OCI-LY3 (cell line): ENCODE results near the gene NAPA.

Experiments used
- H2AFZ ChIP-seq: fragments of 200-600, 300-600 bp; shearing (Covaris generic); 2 replicates; pipeline ENCODE4 v1.6.0; 2014; ENCODE audit warnings: antibody characterized with exemption, low read depth, low read length
- H3K27ac ChIP-seq: fragments of 200-600, 300-600 bp; sonication (generic); 2 replicates; pipeline ENCODE4 v1.5.1; 2014; ENCODE audit warnings: mild to moderate bottlenecking, low read length, moderate library complexity, mixed read lengths
- H3K27me3 ChIP-seq: fragments of 200-600, 300-600 bp; sonication (generic); 2 replicates; pipeline ENCODE4 v1.6.1; 2014; ENCODE audit warnings: low read depth, low read length, mixed read lengths
- H3K36me3 ChIP-seq: fragments of 200-600, 300-600 bp; sonication (generic); replicated peaks from 2 replicates; pipeline ENCODE3; 2014; ENCODE audit warnings: low read depth, low read length, mixed read lengths
- H3K4me1 ChIP-seq: fragments of 300-600, 200-600 bp; sonication (generic); 2 replicates; pipeline ENCODE4 v1.6.1; 2014; ENCODE audit warnings: low read length, mixed read lengths
- H3K4me2 ChIP-seq: fragments of 200-600, 300-600 bp; sonication (generic); 2 replicates; pipeline ENCODE4 v1.6.1; 2014; ENCODE audit warnings: low read length, mixed read lengths
- H3K4me3 ChIP-seq: fragments of 300-600, 200-600 bp; sonication (generic); 2 replicates; pipeline ENCODE4 v1.5.1; 2014; ENCODE audit warnings: antibody characterized with exemption, mild to moderate bottlenecking, low read length, moderate library complexity
- H3K79me2 ChIP-seq: fragments of 300-600, 200-600 bp; shearing (Covaris generic); 2 replicates; pipeline ENCODE4 v1.6.1; 2014; ENCODE audit warnings: mild to moderate bottlenecking, low read length, mixed read lengths
- H3K9ac ChIP-seq: fragments of 300-600, 200-600 bp; shearing (Covaris generic); 2 replicates; pipeline ENCODE4 v1.6.0; 2014; ENCODE audit warnings: mild to moderate bottlenecking, low read length, moderate library complexity
- H3K9me3 ChIP-seq: fragments of 200-600, 300-600 bp; shearing (Covaris generic); 2 replicates; pipeline ENCODE4 v1.6.1; 2014; ENCODE audit warnings: low read length, mixed read lengths; ENCODE audit not compliant: insufficient read depth
- H4K20me1 ChIP-seq: fragments of 200-600, 300-600 bp; sonication (generic); 2 replicates; pipeline ENCODE4 v1.6.1; 2016; ENCODE audit warnings: low read length, mixed read lengths; ENCODE audit not compliant: insufficient read depth
- CTCF ChIP-seq: fragments of 200-600, 300-600 bp; sonication (generic); IDR thresholded peaks from 2 replicates; pipeline ENCODE4 v1.5.1; 2014; ENCODE audit warnings: antibody characterized with exemption, low read length, low read depth
- EZH2phosphoT487 ChIP-seq: fragments of 200-600 bp; shearing (Covaris generic); IDR thresholded peaks from 2 replicates; pipeline ENCODE4 v1.6.1; 2018; ENCODE audit warnings: antibody characterized with exemption, mixed run types, low read depth

NAPA gene

GRCh38 chr19:47479701-47480503 is 35.0 kb downstream of the NAPA start:
- Histone ChIP-seq H3K4me3 (no peak overlapping the region), H3K36me3 (no peaks in the 10 kb centered on the region), H3K79me2 (0 out of 2 replicates have a peak, but pooled peaks cover 1% of the 10 kb centered on the region), H4K20me1 (no peaks in the 10 kb centered on the region), H2AFZ (no peak overlapping the region), H3K27me3 (no peaks in the 10 kb centered on the region), H3K9ac (no peak overlapping the region), H3K27ac (no peak overlapping the region), H3K4me1 (peaks cover 5% of the 10 kb centered on the region), H3K9me3 (no peaks in the 10 kb centered on the region), H3K4me2 (no peak overlapping the region)
- no peak for TF ChIP-seq CTCF
- no peak for TF ChIP-seq EZH2phosphoT487

GRCh38 chr19:47476438-47476972 is 38.4 kb downstream of the NAPA start:
- no peaks in the 10 kb centered on the region for H3K27me3 ChIP-seq
- H3K9ac ChIP-seq, result no peak overlapping the region
- H3K9me3 ChIP-seq, result no peaks in the 10 kb centered on the region
- no peaks in the 10 kb centered on the region for H3K36me3 ChIP-seq
- H3K27ac ChIP-seq, result no peak overlapping the region
- H2AFZ ChIP-seq, result no peak overlapping the region
- no peaks in the 10 kb centered on the region for H4K20me1 ChIP-seq
- TF ChIP-seq CTCF (no peak), EZH2phosphoT487 (no peak)
- H3K4me3 ChIP-seq, result no peak overlapping the region
- no peaks in the 10 kb centered on the region for H3K4me1 ChIP-seq
- H3K4me2 ChIP-seq, result no peak overlapping the region
- no peaks in the 10 kb centered on the region for H3K79me2 ChIP-seq

GRCh38 chr19:47475465-47475864 is 39.4 kb downstream of the NAPA start:
- Histone ChIP-seq H3K79me2 (no peaks in the 10 kb centered on the region), H3K9me3 (no peaks in the 10 kb centered on the region), H3K4me1 (no peaks in the 10 kb centered on the region), H2AFZ (no peak overlapping the region), H4K20me1 (no peaks in the 10 kb centered on the region), H3K4me2 (no peak overlapping the region), H3K4me3 (no peak overlapping the region), H3K27ac (no peak overlapping the region), H3K36me3 (no peaks in the 10 kb centered on the region), H3K9ac (no peak overlapping the region), H3K27me3 (peaks cover 9% of the 10 kb centered on the region)
- no peak for TF ChIP-seq CTCF
- no peak for TF ChIP-seq EZH2phosphoT487

GRCh38 chr19:47473336-47473735 is 41.5 kb downstream of the NAPA start:
- Histone ChIP-seq H3K79me2 (no peaks in the 10 kb centered on the region), H3K36me3 (no peaks in the 10 kb centered on the region), H3K27me3 (peaks cover 30% of the 10 kb centered on the region), H3K4me2 (no peak overlapping the region), H3K27ac (no peak overlapping the region), H2AFZ (no peak overlapping the region), H3K4me3 (no peak overlapping the region), H3K4me1 (no peaks in the 10 kb centered on the region), H4K20me1 (no peaks in the 10 kb centered on the region), H3K9ac (no peak overlapping the region), H3K9me3 (no peaks in the 10 kb centered on the region)
- TF ChIP-seq EZH2phosphoT487 (no peak), CTCF (no peak)
